Panc1 (cell line): ENCODE data around the gene ZKSCAN3.

Experiments used
- CTCF ChIP-seq: fragments of 450-650 bp; IDR thresholded peaks from 2 replicates; pipeline ENCODE4 v1.5.1; 2017; ENCODE audit warnings: mild to moderate bottlenecking
- POLR2AphosphoS5 ChIP-seq: IDR thresholded peaks from 2 replicates; pipeline ENCODE4 v1.6.1; 2012; ENCODE audit warnings: mild to moderate bottlenecking, low read depth, low read length, moderate library complexity
- REST ChIP-seq, 2 experiments: IDR thresholded peaks; 2 replicates each; pipeline ENCODE4 v1.6.1; 2011 to 2012; ENCODE audit warnings: low read depth in 2 of 2, control low read depth in 1 of 2, low read length in 1 of 2, mild to moderate bottlenecking in 1 of 2, moderate library complexity in 1 of 2; ENCODE audit not compliant: insufficient read depth in 1 of 2
- SIN3A ChIP-seq: IDR thresholded peaks from 2 replicates; pipeline ENCODE4 v1.6.1; 2012; ENCODE audit warnings: low read depth, mild to moderate bottlenecking, low read length, moderate library complexity, borderline replicate concordance; ENCODE audit not compliant: insufficient read depth
- TCF7L2 ChIP-seq: IDR thresholded peaks from 2 replicates; pipeline ENCODE4 v1.6.1; 2011; ENCODE audit warnings: mild to moderate bottlenecking, low read depth, low read length, inconsistent platforms

- TF ChIP-seq CTCF, result no peak
- TF ChIP-seq POLR2AphosphoS5, result no peak
- TF ChIP-seq REST (IDR thresholded peaks at IDR 0.05; ENCODE audit: insufficient read depth in 1 of 2, low read depth in 2 of 2, low read length in 1 of 2), result no peak
- no peak for TF ChIP-seq SIN3A
- no peak for TF ChIP-seq TCF7L2
Measured at GRCh38 chr6:28368522-28368921, 18.8 kb downstream of the ZKSCAN3 start.
